OCI-LY1 (cell line): ENCODE measurements around the gene NUBPL.
"Not testable (repeated sequence)": the region's sequence is repeated elsewhere in the genome, so short reads cannot be mapped to it uniquely, and the experiment has no call there.

ENCODE experiments used
- EZH2 ChIP-seq: fragments of 200-600 bp; sonication (generic), shearing (Covaris generic); IDR thresholded peaks from 2 replicates; pipeline ENCODE4 v1.8.0; 2017; ENCODE audit warnings: borderline replicate concordance, mixed run types, mild to moderate bottlenecking, antibody characterized with exemption, low read length, moderate library complexity, mixed read lengths
- TF ChIP-seq, protein P1 (sequence below): fragments of 200-600 bp; sonication (generic), shearing (Covaris generic); IDR thresholded peaks from 2 replicates; pipeline ENCODE4 v1.5.1; 2017; ENCODE audit warnings: mild to moderate bottlenecking, antibody characterized with exemption, low read length, moderate library complexity, mixed read lengths

GRCh38 chr14:31797946-31798345, 236.7 kb downstream of the NUBPL start:
- TF ChIP-seq, protein P1, sequence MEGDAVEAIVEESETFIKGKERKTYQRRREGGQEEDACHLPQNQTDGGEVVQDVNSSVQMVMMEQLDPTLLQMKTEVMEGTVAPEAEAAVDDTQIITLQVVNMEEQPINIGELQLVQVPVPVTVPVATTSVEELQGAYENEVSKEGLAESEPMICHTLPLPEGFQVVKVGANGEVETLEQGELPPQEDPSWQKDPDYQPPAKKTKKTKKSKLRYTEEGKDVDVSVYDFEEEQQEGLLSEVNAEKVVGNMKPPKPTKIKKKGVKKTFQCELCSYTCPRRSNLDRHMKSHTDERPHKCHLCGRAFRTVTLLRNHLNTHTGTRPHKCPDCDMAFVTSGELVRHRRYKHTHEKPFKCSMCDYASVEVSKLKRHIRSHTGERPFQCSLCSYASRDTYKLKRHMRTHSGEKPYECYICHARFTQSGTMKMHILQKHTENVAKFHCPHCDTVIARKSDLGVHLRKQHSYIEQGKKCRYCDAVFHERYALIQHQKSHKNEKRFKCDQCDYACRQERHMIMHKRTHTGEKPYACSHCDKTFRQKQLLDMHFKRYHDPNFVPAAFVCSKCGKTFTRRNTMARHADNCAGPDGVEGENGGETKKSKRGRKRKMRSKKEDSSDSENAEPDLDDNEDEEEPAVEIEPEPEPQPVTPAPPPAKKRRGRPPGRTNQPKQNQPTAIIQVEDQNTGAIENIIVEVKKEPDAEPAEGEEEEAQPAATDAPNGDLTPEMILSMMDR = not testable (repeated sequence)
- not testable (repeated sequence) for TF ChIP-seq EZH2
